Measurements from ENCODE around the gene EEF1G.

DNA sequence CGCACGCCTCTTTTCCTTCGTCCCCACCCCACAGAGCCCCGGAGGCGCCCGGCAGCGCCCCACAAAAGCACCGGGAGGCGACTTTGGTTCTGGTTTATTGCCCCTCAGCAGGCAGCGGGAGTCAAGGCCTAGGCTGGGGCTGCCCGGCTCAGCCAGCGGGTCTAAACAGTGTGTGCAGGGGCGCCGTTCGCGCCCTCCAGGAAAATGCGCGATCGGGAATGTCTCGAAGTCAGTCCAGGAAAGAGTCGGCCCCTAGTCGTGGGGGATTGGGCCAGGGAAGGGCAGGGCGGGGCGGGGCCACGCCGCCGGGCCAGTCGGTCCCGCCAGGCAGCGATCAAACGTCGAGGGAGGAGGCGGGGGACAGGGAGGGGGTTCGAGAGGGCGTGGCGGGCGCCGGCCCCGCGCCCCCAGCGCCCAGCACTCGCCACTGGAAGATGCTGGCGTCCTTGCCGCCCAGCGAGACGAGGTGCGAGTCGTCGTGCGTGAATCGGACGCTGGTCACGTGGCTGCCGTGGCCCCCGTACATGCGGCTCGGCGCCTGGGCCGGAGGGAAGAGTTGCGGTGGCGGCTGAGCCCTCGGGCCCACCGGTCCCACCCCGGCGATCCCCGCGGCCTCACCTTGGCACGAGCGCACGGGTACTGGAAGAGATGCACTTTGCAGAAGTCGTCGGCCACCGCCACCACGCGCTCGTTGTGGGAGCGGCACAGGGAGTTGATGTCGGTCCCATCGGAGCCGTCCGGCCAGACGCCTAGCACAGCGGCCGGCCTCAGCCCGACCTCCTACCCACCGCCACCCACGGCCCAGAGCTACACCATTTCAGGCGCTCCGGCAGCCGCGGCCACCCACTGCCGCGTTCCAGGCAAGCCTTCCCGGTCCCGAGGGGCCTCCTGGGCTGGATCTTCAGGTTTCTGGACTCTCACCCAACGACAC lies 28.7 kb upstream of the EEF1G start:
- no peak for TF ChIP-seq EZH2 (IDR thresholded peaks at IDR 0.05; ENCODE audit: low read length, unreplicated experiment)
- TF ChIP-seq, protein P1, sequence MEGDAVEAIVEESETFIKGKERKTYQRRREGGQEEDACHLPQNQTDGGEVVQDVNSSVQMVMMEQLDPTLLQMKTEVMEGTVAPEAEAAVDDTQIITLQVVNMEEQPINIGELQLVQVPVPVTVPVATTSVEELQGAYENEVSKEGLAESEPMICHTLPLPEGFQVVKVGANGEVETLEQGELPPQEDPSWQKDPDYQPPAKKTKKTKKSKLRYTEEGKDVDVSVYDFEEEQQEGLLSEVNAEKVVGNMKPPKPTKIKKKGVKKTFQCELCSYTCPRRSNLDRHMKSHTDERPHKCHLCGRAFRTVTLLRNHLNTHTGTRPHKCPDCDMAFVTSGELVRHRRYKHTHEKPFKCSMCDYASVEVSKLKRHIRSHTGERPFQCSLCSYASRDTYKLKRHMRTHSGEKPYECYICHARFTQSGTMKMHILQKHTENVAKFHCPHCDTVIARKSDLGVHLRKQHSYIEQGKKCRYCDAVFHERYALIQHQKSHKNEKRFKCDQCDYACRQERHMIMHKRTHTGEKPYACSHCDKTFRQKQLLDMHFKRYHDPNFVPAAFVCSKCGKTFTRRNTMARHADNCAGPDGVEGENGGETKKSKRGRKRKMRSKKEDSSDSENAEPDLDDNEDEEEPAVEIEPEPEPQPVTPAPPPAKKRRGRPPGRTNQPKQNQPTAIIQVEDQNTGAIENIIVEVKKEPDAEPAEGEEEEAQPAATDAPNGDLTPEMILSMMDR (conservative IDR thresholded peaks at IDR 0.05; ENCODE audit: low read depth, low read length), result no peak
- no peak for TF ChIP-seq EZH2phosphoT487 (IDR thresholded peaks at IDR 0.05; ENCODE audit: borderline replicate concordance, low read length)
